ENCODE results near the gene TGFBR1.

TGFBR1 gene

GRCh38 chr9:99172124-99173091 lies 67.5 kb downstream of the TGFBR1 start:
- DNase-seq = no peak

DNA sequence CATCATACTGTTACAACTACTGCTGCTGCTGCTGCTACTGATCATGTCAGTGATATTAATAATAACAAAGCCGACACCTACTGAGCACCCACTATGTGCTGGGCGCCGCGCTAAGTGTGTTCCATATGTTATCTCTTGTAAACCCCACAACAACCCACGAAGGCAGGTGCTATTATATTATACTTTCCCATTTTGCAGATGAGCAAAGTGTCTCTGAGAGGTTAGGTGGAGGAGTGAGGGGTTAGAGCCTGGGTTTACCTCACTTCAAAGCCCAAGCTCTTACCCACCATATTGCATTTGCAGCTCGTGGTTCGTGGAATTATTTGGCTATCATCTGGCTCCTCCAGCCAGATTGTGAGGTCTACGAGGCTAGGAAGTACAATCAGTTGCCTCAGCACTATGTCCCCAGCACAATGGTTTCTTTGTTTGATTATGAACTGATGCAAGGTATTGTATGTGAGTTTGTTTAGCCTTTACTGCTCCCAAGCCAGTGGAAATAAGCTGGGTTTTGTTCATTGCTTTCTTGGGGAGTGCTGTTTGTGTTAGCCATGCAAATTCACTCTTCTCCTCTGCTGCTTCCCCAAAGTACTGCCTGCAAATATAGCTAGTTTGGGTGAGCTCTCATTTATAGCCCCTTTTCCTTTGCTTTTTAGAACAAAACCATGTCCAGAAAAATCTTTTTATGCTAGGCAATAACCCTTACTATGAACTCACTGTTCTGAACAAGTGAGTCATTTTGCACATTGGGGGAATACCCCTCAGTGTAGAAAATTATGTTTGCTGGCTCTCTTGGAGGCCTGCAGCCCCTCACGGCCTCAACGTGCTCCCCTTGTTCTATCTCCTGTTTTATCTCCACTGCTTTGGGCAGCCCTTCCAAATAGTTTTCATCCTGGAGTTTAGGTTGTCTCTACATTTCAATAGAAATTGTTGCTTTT lies 68.9 kb downstream of the TGFBR1 start:
- DNase-seq = no peak

DNA sequence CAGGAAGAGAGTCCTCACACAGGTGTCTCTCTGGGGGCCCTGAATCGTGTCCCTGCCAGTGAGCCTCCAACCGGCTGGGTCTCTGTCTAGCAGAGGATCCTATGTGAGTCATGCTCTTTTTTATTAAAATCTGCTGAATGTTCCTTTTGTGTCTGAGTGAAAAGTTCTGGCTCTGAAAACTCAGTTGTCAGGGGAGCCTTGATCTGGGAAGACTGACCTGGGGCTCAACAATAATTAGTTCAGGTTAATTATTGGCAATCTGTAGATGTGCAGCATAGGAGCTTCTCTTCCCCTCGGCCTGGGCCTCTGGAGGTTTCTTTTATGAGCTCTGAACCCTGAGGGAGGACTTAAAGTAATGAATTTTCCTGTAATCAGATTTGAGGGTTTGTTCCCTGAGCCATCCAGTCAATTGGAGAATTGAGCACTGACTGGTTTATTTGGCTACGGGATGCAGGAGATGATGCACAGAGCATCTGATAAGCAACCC lies 71.7 kb downstream of the TGFBR1 start:
- no peak for DNase-seq

GRCh38 chr9:99177576-99178366 lies 72.9 kb downstream of the TGFBR1 start:
- DNase-seq = no peak

DNA sequence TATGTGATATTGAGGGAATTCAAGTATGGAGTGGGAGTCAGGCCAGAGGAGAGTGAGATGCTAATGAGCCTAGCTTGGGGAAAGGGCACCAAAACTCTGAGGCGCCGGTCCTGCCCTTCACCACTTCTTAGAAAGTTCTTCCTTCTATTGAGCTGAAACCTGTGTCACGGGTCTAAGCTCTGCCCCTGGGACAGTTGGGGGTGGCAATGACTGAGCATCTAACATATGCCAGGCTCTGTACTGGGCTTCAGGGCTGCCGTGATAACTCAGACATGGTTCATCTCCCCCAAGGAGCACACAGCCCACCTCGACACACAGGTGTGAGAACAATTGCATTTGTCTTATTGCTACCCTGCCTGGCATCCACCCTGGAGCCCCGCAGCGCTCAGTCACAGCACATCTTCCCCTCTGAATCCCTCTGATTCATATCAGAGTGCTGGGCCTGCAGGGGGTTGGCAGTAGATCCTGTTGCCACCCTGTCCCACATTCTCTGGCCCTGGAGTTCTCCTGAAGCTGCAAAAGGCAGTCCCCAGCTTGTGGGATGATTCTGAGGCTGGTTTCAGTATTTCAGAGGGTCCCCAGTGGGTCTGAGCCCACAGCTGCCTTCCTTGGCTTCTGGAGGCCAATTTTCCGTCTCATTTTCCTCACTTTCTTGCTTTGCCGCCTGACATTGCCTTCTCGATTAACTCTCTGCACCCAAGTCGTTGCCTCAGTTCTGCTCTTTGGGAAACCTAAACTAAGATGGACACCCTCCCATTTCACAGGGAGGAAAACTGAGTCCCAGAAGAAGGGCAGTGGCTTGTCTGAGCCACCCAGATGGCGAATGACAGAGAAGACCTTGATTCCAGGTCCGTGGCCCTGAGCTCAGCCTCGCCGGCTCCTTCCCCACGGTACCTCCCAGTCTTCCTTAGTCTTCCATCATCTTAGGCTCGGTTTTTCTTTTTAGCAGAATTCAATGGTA lies 74.3 kb downstream of the TGFBR1 start:
- DNase-seq = no peak

DNA sequence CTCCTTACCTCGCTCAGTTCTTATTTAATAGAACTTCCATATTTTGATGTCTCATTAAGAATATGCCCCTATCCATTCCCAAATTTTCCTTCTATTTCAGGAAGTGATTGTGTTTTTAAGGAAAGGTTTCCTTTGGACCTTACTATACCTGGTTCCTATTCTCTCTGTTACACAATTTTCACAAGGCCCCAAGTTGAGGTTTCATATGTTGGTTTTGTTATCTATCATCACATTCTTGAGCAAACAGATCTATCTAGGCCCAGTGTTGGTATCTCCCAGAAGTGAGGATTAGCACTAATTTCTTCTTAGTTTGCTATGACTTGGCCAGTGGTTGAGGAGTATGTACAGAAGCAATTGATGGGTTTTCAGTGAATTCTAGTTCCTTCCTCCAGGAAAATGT lies 75.3 kb downstream of the TGFBR1 start:
- DNase-seq = no peak

GRCh38 chr9:99180662-99181061 lies 75.7 kb downstream of the TGFBR1 start:
- DNase-seq = no peak

GRCh38 chr9:99181206-99181605 lies 76.3 kb downstream of the TGFBR1 start:
- DNase-seq = no peak

GRCh38 chr9:99181621-99182020 lies 76.7 kb downstream of the TGFBR1 start:
- DNase-seq = no peak

DNA sequence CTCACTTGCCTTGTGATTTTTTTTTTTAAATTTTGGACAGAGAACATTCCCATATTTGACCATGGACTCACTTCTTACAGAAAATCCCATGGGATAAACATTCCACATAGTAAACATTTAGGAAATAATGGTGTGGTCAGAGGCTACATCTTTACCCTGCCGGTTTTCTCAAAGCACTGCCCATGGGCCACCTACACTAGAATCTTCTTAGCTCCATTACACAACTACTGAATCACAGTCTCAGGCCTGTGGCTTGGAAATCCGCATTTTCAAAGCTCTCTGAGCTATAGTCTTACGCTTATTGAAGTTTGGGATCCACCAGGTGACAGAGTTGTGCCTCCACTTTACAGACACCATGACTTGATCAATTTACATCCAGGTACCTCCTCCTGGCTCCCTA lies 77.4 kb downstream of the TGFBR1 start:
- no peak for DNase-seq

- DNase-seq = no peak
Observed at GRCh38 chr9:99183616-99184015, 78.7 kb downstream of the TGFBR1 start.

- DNase-seq = no peak
Observed at GRCh38 chr9:99184110-99184474, 79.2 kb downstream of the TGFBR1 start.

DNA sequence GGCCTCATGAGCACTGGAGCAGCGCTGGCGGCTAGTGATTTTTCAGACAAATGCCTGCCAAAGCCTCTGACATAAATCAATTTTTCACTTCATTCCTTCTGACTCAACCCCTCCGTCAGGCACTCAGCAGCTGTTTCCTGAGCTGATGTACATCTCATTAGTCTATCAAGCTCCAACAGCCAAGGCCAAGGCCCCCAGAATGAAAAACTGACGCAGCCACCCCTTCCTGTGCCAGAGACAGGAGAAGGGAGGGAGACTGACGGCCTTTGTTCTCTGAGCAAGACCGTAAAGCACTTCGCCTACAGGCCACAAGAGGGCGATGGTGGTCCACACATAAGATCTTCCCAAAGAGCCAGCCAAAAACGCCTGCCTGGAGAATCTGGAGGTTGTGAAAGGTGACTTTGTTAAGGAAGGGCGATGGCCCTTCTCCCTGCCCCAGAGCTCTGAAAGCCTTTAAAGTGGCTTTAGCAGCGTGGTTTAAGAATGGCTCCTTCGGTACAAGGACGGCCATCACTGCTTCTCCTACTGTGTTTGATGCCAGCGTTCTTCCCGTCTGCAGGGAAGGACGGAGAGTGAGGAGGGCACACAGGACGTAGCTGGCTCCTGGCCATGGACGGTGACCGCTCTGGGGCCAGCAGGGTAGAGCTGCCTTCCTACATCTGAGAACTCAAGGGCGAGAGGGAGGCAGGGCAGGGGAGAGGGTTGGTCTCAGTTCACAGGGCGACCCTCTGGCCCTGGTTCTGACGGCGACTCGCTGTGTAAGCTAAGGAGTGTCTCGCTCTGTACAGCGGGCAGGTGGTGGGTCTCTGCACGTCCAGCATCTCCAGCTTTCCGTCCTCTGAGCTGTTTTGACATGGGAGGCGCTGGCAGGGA lies 79.8 kb downstream of the TGFBR1 start:
- peak; percentile 86 for DNase-seq

DNA sequence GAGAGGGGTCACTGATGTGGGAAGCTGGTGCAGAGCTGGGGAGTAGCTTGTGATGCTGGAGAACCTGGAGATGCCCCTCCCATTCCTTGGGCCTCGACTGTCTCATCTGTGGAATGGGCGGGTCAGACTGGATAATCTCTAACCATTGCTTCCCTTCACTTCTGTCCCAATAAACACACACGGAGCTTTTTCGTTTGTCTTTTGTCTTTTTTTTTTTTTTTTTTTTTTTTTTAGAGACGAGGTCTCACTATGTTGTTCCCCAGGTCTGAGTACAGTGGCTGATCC lies 80.4 kb downstream of the TGFBR1 start:
- no peak for DNase-seq

GRCh38 chr9:99185934-99186333 lies 81.0 kb downstream of the TGFBR1 start:
- DNase-seq = no peak

DNA sequence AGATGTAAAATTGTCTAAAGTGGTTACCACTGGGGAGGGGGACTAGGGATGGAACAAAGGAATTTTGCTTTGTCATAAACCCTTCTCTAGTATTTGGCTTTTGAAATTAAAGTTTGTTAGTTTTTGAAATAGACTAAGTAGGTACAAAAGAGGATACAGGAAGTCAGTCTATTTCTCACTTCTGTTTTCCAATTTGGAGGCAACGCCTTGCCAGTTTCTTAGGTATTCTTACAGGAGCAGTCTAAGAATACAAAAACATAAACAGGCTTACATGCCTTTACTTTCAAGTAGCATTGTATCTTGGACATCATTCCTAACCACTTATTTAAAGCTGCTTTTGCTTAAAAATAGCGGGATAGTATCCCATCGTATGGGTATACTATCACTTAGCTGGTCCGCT lies 82.4 kb downstream of the TGFBR1 start:
- no peak for DNase-seq

DNA sequence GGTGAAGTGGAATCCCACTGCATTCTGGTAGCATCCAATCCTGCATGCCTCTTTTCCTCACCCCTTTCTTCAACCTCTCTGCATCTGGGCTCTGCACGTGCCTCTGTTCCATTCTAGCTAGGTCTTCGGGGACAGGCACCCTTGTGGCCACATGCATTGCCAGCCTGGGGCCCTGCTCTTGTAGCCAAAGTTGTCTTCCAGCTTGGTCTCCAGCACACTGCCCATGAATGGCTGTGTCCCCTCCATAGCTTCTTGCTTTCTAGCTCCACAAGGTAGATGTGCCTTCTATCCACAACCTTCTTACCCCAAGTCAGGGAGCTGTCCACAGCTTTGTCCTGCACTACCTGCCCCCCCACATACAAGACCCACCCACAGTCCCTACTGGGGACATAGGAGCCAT lies 84.3 kb downstream of the TGFBR1 start:
- no peak for DNase-seq

DNA sequence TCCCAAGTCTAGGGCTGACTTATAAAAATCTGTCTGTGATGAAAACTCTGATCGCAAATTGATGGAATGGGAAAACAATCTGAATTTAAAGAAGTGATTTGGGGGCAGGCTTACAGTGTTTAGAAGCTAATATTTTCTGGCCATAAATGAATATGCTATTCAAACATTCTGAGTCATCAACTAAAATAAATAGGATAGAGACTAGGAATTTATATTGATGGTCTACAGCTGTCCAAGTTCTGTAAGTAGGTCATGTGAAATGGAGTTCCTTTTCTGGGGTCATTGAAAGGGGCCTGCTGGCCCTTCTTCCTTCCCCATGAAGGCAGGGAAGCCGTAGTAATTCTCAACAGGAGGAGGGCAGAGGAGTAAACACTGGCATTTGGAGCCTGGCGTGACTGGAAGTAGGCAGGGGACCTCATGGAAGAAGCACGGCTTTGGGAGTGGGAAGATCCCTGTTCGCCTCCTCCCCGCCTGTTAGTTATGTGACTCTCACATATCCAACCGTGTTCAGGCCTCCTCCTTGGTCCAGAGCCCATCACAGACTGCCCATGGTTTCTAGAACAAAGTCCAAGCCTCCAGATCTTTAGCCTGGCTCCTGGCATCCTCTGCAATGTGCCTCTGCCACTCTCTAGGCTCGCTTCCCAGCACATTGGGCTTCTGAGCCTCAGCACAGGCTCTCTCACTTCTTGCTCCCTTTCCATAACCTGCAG lies 85.1 kb downstream of the TGFBR1 start:
- DNase-seq = no peak

- DNase-seq = no peak
Observed at GRCh38 chr9:99190597-99191283, 85.8 kb downstream of the TGFBR1 start.

Measured in amniotic stem cell (primary cell).